GM19239 (cell line): ENCODE results near the gene CLTC.
A peak's percentile ranks its signal among the peaks of the same experiment; 100 is the strongest.

Experiments
- DNase-seq: peaks from one replicate; pipeline ENCODE4 v3.0.0; 2011; ENCODE audit warnings: low spot score; ENCODE audit not compliant: insufficient read length
- FAIRE-seq: peaks from 2 replicates; lab custom pipeline; 2011; peaks lifted over from hg19 to GRCh38; lab: Jason Lieb, UNC

The CLTC gene

DNA sequence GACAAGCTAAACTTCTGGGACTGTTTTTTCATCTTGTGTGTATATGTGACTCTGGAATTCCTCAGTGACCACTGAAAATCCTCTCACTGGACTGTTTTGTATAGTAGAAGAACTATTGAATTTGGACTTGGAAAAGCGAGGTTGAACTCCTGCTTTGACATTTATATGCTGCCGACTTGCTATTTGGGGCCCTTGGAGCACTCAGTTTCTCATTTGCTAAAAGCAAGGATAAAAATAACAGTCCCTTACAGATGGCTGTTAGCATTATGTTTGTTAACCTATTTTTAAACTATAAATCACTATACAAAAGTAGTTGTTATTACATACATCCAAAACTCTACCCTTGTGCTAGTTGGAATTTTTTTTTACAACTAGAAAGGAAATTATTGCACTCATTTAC, 96.7 kb downstream of the CLTC start:
- DNase-seq (no peak), FAIRE-seq (no peak)

DNA sequence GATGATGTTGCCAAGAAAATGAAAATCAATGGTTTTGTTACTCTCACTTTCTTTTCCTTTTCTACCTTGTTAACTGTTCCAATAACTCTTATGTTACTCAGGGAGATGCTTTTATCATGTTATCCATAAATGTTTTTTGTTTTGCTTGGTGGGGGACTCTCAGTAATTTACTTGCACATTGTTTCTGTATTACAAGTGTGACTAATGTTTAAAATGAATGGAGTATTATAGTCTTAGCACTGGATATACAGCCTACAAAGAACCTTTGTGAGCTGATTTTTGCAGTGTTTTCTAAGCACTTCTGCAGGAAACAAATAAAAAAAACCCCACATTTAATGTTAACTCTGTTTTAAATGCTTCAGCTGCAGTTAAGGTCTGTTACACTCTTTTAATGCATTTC, 99.8 kb downstream of the CLTC start:
- FAIRE-seq (peak; percentile 42), DNase-seq (no peak)

DNA sequence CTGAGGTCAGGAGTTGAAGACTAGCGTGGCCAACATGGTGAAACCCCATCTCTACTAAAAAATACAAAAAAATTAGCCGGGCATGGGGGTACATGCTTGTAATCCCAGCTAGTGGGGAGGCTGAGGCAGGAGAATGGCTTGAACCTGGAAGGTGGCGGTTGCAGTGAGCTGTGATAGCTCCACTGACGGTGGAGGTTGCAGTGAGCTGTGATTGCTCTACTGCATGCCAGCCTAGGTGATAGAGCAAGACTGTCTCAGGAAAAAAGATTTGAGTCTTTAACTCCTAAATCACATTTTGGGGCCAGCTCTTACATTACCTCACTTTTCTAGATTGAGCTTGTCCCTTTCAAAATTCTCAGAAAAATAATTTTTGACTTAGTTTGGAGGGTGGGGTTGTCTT, 102.9 kb downstream of the CLTC start:
- no peak for DNase-seq
- FAIRE-seq, result no peak

DNA sequence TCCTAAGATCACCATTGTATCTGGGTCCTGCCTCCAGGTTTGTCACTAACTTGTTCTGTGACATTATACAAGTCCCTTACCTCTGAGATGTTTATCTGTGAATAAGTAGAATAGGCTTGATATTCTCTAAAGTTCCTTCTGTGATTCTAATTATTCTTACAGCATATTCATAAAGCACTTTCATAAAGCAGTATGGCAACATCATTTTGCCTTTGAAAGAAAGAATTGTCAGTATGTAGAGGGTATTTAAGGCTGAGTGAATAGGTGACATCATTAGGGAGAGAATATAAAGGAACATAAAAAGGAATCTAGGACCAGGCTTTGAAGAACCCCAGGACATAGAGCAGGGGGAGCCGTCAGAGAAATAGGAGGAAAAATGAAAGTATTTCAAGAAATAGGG, 103.3 kb downstream of the CLTC start:
- DNase-seq, result no peak
- no peak for FAIRE-seq

DNA sequence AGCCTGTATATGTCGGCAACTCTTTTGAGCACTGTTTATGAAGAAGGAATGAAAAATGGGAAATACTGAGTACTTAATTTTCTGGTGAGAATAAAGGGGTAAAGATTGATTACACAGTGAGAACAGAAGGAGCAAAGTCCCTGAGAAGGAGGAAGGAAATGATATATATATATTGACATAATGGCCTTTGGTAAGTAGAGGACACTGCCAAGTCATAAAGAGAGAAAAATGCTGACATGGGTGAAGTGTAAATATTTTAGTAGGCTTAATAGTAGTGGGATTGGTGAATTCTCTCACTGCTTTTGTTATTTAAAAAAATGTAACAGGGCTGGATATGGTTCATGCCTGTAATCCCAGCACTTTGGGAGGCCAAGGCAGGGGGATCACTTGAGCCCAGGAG, 103.9 kb downstream of the CLTC start:
- FAIRE-seq, result no peak
- DNase-seq, result no peak

DNA sequence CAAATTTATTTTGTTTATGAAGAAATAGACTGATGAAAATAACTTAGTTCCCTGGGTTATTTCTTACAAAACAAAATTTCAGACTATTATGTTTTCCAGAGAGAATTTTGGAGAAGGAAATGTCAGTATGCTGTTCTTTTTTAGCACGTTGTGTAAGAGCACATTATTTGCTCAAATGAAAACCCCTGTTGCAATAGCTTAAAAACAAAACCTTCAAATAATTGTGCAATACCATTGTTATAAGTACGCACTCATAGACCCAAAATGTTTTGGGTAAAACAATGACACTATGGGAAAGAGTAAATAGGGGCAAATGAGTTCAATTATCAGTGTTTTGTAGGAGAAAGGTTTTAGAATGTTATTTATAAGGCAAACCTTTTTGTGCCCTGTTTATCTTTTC, 106.0 kb downstream of the CLTC start:
- FAIRE-seq, result no peak
- DNase-seq, result no peak

DNA sequence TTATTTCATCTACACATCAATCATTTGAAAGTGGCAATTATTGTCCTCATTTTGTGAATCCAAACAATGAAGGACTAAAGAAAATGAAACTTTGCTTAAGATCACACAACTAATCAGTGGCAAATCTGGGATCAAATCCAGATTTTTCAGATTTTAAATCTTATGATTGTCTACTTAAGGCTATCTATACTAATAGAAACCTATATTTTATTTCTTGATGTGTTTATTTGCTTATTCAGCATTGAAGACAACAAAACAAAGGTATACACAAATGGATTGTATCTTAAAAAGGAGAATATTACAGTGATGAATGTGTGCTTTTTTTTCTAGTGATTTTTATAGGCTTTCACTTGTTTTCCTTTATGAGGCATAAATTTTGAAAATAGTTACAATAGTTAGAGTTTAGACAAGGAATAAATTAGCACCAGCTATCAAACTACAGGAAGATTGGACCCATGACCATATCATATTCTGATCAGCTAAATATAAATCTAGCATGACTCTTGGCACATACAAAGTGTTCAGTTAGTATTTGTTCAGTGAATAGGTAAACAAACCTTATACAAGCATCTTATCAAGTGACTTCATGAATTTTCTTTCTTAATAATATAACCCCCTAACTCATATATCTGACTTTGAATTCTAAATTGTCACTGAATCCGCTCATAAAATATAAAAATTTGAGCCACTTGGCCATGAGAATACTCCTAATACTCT, 108.3 kb downstream of the CLTC start:
- DNase-seq (no peak), FAIRE-seq (no peak)

DNA sequence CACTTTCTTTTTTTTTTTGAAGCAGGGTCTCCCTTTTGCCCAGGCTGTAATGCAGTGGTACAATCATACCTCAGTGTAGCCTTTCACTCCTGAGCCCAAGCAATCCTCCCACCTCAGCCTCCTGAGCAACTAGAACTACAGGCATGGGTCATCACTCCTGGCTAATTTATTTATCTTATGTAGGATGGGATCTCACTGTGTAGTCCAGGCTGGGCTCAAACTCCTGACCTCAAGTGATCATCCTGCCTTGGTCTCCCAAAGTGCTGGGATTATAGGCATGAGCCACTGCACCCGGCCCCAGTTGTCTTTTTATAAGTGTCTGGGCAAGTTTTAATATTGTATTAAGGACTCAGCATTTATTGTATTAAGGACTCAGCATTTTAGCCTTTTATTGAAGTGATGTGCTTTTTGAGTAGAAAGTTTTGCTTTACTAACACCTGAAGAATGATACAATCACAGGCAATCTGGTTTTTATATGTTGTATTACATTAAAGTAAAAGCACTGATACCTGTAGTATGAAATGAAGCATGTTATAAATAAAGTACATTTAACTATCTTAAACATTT, 110.7 kb downstream of the CLTC start:
- DNase-seq (no peak), FAIRE-seq (no peak)

DNA sequence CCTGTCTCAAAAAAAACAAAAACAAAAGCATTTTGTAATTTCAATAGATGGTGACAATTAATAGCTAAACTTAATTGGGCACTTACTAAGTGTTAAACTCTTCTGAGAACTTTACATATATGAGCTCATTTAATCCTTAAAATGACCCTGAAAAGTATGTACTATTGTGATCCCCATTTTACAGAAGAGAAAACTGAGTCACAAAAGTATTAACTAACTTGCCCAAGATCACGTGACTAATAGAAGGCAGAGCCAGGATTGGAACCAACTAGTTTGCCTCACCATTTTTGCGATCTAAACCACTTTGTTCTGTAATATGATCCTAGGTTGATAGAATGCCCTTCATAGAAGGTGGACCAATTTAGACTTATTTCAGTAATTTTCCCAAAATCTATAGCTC, 114.0 kb downstream of the CLTC start:
- FAIRE-seq (no peak), DNase-seq (no peak)

DNA sequence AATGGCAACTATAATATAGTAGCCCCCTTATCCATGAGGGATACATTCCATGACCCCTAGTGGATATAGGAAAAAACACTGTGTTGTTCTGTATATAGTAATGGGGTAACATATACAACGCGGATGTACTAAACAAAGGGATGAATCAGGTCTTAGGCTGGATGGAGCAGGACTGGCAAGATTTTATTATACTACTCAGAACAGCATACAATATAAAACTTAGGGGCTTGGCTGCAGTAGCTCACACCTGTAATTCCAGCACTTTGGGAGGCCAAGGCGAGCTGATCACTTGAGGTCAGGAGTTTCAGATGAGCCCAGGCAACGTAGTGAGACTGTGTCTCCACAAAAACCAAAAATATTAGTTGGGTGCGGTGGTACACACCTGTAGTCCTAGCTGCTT, 114.5 kb downstream of the CLTC start:
- FAIRE-seq (no peak), DNase-seq (no peak)

DNA sequence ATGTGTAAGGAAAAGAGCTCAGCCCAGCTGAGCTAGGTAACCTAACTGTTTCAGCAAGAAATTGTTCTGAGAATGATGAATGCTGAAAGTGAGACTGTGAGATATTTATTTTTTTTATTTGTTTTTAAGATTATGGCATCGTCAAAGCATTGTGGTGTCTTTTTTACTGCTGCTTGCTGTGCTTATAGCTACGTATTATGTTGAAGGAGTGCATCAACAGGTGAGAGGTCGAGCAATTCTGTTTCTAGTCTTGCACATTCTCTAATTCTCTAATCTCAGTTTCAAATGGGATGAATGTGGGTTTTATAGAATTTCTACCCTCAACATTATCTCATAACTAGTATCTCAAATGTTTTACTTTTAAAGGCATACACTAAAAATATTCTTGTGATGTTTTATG, 117.6 kb downstream of the CLTC start:
- no peak for FAIRE-seq
- no peak for DNase-seq

DNA sequence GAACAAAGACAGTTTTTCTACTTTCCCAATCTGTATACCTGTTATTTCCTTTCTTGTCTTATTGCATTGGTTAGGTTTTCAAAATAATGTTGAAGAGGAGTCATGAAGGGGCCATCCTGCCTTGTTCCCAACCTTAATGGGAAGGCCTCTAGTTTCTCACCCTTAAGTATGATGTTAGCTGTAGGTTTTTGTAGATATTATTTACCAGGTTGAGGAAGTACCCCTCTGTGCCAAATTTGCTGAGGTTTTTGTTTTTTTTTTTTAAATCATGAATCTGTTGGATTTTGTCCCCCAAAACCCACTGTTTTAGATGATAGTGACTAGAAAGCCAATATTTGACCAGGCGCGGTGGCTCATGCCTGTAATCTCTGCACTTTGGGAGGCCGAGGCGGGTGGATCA, 124.1 kb downstream of the CLTC start:
- DNase-seq, result no peak
- no peak for FAIRE-seq

DNA sequence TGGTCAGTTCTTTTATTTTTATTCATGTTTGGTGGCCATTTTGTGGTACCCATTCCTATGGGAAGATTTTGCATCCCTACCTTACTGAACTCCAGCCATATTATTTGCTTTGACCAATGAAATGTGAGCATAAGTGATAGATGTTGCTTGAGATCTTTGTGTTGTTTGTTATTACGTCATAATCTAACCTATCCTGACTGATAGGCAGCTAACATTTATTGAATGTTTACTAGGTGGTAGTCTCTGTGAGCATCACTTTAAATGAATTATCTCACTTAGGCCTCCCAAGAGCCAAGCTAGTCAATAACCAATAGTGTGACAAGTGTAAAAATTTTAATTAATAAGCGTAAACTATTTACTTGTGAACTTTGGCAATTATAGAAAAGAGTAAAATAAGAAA, 125.3 kb downstream of the CLTC start:
- DNase-seq (no peak), FAIRE-seq (no peak)
